ENCODE results near the gene CFAP119.
A peak's percentile ranks its signal among the peaks of the same experiment; 100 is the strongest.
"Not testable (repeated sequence)": the region's sequence is repeated elsewhere in the genome, so short reads cannot be mapped to it uniquely, and the experiment has no call there.

Gene CFAP119

GRCh38 chr16:30761928-30762902 lies at the start of gene CFAP119, which contains the start of gene RNF40:
Gene CFAP119 (minus strand): TSS chr16:30762062. CDS start chr16:30761748, 314 bp downstream.
Gene RNF40 (plus strand): TSS chr16:30762322. CDS start chr16:30762546, 224 bp downstream.
- peak; percentile 94 for DNase-seq

- DNase-seq, result not testable (repeated sequence)
Measured at GRCh38 chr16:30809675-30810074, 47.8 kb upstream of the CFAP119 start.

- not testable (repeated sequence) for DNase-seq
Measured at GRCh38 chr16:30808890-30809426, 47.1 kb upstream of the CFAP119 start.

- no peak for DNase-seq
Measured at GRCh38 chr16:30808146-30808545, 46.3 kb upstream of the CFAP119 start.

- peak; percentile 52 for DNase-seq
Measured at GRCh38 chr16:30805370-30806169, 43.7 kb upstream of the CFAP119 start.

- DNase-seq, result no peak
Measured at GRCh38 chr16:30805056-30805369, 43.2 kb upstream of the CFAP119 start.

- DNase-seq, result no peak
Measured at GRCh38 chr16:30802936-30803335, 41.1 kb upstream of the CFAP119 start.

GRCh38 chr16:30797670-30798309 lies 35.9 kb upstream of the CFAP119 start:
- DNase-seq, result no peak

- DNase-seq, result no peak
Measured at GRCh38 chr16:30794634-30795033, 32.8 kb upstream of the CFAP119 start.

GRCh38 chr16:30793508-30794069 lies 31.7 kb upstream of the CFAP119 start:
- no peak for DNase-seq

- no peak for DNase-seq
Measured at GRCh38 chr16:30787613-30788378, 25.9 kb upstream of the CFAP119 start.

GRCh38 chr16:30786936-30787612 lies 25.2 kb upstream of the CFAP119 start, which contains the start of gene ZNF629:
Gene ZNF629 (minus strand): TSS chr16:30787205. CDS start chr16:30784482, 2,723 bp downstream.
- DNase-seq, result peak; percentile 40

- no peak for DNase-seq
Measured at GRCh38 chr16:30786115-30786935, 24.5 kb upstream of the CFAP119 start.

GRCh38 chr16:30785126-30786106 lies 23.6 kb upstream of the CFAP119 start:
- DNase-seq, result no peak

GRCh38 chr16:30784215-30784614 lies 22.4 kb upstream of the CFAP119 start:
- DNase-seq, result no peak

GRCh38 chr16:30783280-30784109 lies 21.6 kb upstream of the CFAP119 start:
- DNase-seq, result no peak

- DNase-seq, result no peak
Measured at GRCh38 chr16:30782486-30783279, 20.8 kb upstream of the CFAP119 start.

Data from CD4-positive, alpha-beta T cell treated with Interleukin-21 for 1 hour (primary cell).